GM18909 (cell line): ENCODE data around the gene KLHL42.
"Not testable (repeated sequence)": the region's sequence is repeated elsewhere in the genome, so short reads cannot be mapped to it uniquely, and the experiment has no call there.

Experiments used
- ATAC-seq: cut with Tn5 transposase; IDR thresholded peaks from one replicate; pipeline ENCODE4 v1.9.1; 2021; ENCODE audit warnings: mild to moderate bottlenecking; ENCODE audit not compliant: unreplicated experiment, poor library complexity

KLHL42 gene, protein sequence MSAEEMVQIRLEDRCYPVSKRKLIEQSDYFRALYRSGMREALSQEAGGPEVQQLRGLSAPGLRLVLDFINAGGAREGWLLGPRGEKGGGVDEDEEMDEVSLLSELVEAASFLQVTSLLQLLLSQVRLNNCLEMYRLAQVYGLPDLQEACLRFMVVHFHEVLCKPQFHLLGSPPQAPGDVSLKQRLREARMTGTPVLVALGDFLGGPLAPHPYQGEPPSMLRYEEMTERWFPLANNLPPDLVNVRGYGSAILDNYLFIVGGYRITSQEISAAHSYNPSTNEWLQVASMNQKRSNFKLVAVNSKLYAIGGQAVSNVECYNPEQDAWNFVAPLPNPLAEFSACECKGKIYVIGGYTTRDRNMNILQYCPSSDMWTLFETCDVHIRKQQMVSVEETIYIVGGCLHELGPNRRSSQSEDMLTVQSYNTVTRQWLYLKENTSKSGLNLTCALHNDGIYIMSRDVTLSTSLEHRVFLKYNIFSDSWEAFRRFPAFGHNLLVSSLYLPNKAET

DNA sequence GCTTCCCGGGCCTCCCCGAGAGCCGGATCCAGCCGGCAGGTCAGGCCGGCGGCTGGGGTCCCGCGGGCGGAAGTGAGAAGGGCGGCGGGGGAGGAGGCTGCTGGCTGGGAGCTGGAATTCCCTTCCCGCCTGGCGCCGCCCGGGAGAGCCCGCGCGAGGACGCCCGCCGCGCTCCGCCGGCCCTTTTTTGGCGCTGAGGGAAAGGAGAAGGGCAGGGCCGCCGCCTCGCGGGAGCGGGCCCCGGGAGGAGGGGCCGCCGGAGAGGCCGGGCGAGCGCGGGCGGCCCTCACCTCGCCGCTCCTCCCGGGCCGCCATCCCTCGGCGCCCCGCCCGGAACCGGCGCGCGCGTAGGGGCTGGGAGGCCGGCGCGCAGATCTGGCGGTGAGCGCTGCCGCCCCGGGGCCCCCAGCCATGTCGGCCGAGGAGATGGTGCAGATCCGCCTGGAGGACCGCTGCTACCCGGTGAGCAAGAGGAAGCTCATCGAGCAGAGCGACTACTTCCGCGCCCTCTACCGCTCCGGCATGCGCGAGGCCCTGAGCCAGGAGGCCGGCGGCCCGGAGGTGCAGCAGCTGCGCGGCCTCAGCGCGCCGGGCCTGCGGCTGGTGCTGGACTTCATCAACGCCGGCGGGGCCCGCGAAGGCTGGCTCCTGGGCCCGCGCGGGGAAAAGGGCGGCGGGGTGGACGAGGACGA, at the start of gene KLHL42, which contains the start of gene MANSC4:
KLHL42 (plus strand) TSS at position 314 of the 692 bp plus-strand sequence; CDS start at position 412, 98 bp downstream.
MANSC4 (minus strand) TSS at position 317 of the 692 bp plus-strand sequence. CDS start 8,960 bp downstream, outside the sequence.
- ATAC-seq: peak; percentile 80

DNA sequence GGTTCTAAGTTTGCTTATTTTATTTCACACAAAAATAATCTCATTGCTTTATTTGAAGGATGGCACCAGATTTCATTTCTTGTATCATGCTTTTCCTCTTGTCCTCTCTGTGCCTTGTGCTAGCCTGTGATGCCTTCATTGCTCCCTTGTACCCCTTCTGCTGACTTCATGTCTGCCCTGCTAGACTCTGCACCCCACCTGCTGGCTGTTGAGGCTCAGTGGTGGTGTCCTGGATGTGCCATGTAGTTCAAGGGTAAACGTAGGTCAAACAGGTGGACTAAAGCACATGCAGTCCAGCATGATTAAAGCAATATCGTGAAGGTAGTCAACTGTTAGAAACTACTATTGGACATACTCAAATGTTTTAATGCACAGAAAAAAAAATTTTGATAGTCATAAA, 47.8 kb upstream of the KLHL42 start:
- ATAC-seq: no peak

DNA sequence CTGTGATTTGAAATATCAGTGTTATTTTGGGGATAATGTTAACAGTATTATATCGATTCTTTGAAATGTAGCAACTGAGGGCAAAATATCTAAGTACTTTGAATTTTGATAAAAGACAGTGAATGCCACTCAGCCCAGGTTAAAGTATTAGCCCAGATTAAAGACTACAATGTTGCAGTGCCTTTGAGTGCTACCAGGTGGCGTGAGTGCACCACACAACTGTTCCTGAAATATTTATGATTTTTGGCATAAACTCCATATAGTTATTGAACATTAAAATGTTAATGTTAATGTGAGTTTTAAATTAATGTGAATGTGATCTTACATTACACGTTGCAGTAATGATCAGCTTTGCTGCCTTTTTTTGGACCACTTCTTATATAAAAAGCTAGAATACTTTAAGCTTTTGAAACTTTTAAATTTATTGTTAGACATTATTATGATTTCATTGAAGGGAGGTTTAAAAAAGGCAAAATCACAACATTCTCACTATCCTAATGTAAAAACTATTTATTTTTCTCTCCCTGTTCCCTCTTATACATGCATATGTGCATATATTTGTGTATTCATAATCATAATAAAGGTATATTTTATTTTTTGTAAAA, 46.9 kb upstream of the KLHL42 start:
- peak; percentile 75 for ATAC-seq

DNA sequence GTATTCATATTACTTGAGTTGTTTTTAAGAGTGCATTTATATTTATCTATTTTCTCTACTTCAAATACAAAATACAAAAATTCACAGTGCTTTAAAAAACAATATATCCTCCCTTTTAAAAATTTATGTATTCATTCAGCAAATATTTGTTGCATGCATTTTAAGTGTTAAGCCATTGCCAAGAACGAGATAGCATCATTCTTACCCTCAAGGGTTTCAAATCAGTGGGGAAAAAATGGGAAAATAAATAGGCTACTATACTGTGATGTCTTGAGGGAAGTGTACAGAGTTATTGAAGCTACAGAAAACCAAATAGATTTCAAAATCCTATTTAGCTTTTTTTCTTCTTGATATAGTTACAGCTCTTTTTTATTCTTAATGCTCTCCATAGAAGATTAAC, 46.2 kb upstream of the KLHL42 start:
- no peak for ATAC-seq

DNA sequence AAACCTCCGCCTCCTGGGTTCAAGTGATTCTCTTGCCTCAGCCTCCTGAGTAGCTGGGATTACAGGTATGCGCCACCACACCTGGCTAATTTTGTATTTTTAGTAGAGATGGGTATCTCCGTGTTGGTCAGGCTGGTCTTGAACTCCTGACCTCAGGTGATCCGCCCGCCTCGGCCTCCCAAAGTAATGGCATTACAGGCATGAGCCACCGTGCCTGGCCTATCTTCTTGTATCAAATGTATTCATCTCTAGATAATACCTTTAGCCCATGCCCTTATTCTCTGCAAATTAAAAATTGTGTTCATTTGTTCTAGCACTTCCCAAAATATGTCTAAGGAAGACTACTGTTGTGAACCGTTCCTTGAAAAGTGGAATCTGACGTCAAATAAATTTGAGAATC, 45.7 kb upstream of the KLHL42 start:
- not testable (repeated sequence) for ATAC-seq

DNA sequence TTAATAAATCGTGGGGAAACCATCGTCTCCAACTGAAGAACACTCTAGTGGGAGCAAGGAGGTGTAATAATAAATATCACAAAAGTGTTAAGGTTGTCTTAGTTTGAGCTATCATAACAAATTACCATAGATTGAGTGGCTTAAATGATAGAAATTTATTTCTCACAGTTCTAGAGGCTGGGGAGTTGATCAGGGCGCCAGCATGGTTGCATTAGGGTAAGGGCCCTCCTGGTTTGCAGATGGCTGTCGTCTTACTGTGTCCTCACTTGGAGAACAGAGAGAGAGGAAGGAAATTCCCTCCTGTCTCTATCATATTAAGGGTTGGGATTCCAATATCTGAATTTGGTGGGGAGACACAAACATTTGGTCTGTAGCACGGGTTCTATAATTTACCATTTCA, 36.4 kb upstream of the KLHL42 start:
- ATAC-seq: no peak

DNA sequence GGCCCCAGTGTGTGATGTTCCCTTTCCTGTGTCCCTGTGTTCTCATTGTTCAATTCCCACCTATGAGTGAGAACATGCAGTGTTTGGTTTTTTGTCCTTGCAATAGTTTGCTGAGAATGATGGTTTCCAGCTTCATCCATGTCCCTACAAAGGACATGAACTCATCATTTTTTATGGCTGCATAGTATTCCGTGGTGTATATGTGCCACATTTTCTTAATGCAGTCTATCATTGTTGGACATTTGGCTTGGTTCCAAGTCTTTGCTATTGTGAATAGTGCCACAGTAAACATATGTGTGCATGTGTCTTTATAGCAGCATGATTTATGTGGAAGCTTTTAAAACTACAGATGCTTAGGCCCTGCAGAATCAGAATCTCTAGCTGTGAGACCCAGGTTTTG, 34.3 kb upstream of the KLHL42 start:
- not testable (repeated sequence) for ATAC-seq

DNA sequence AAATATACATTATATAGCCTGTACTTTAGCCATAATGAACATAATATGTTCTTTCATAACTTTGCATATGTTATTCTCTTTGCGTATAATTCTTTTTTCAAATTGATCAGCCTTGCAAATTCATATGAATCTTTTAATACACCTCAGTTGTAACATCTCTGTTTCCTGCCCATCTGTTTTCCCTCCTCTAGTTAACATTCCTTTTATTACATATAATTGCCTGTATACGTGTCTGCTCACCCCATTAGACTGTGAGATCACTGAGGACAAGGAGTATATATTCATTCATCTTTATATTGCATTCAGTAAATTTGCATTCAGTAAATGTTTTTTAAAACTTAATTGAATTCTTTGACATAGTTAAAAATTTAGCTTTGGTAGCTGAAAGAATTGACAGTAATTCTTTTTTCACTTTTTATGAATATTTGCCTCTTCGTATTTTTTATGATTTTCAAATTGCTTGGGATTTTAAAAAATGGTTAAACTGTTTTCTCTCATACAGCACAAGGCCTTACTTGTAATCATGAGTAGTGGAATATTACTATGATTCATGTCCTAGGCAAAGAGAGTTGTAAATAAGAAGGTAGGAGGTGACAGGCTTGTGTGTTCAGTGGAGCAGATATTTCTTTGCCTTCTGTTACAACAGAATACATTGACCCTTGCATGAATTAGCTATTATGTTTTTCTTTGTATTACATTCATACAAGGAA, 32.8 kb upstream of the KLHL42 start:
- ATAC-seq: no peak

DNA sequence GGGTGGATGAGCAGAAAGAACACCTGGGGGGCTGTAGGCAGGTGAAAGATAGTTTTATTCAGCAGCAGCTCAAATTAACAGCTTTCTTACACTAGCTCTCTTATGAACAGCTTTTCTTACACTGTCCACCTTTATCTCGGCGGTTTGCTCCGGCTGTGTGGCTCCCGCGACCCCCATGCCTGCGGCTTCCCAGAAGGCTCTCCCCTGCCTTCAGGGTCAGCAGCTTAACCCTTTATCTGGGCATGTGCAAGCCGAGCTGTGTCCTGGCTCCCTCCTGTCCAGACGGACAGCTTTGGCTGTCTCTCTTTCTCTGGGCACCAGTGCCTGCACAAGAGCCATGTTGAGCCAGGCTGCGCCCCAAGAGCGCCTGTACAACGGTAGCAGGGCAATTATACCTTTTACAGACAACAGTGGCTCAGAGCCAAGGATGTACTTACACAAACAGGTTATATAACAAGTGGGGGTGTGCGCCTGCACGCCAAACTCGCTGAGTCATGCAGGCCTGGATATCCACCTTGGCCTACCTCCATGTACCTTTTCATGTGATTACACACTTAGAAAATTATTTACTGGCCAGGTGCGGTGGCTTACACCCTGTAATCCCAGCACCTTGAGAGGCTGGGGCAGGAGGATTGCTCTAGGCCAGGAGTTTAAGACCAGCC, 28.5 kb upstream of the KLHL42 start:
- no peak for ATAC-seq

DNA sequence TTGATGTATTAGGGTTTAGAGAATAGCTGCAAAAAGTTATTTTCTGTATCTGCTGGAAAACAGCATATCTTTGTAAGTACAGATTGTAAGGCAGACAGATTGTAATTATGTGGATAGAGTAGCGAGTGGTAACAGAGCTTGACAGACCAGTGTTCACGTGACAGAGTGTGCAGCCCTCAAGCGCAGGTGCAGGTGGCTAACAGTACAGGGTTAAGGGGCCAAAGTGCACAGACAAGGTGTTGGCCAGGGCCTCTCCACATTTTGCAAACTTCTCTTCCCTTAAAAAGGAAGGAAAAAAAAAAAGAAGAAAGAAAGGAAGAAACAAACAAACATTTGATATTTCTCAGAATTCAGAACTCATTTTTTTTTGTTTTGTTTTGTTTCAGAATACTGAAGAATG, 25.2 kb upstream of the KLHL42 start:
- ATAC-seq: no peak

DNA sequence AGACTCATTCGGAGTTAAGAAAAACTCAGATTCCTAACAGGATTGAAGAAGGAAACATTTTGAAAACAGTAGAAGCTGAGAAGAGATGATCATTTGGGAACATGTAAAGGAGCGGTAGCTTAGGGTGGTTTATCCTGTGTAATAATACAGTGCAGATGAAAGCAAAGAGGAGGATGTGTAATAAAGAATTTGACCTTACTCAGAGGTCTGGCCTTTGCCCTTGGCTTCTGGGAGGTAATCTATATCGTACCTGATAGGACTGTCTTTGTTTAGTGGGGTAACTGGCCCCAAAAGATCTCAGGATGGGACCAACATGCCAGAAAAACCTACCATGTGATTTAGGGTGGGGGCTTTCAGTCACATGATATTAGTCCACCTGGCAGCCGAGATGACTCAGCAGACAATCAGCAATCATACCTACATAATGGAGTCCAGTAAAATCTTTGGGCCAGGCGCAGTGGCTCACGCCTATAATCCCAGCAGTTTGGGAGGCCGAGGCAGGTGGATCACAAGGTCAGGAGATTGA, 23.3 kb upstream of the KLHL42 start:
- ATAC-seq: no peak

DNA sequence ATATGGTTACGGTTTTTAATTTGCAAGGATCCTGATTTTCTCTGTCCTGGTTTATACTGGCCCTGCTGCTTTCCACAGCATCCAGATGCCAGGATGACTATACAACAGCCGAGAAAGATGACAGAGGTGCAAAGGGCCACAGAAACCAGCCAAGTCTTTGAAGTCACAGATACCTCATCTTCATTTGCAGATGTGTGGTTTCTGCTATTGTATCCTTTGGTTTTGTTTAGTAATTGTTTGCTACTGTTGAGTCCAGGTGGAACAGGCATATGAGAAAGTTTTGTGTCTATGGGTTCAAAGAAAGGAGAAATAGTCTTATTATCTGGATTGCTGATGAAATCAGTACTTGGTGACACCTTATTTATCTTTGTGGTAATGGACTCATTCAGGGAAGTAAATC, 17.3 kb upstream of the KLHL42 start:
- ATAC-seq: no peak

DNA sequence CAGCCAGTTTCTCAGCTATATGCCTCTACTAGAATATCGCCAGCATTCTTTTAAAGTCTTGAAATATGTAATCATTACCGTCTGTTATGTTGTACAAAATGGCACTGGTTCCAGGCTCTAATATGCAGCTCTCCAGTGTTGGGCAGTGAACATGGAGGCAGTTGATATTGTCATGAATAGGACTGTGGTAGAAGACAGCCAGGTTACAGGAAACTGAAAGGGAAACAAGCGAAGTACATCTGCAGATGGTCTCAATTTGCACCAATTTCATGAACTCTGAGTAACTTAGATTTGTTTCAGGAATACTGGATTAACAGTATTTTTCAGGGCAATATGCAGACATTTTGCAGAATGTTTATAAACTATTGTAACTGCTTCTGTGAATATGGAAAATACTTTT, 13.4 kb upstream of the KLHL42 start:
- ATAC-seq: peak; percentile 57

DNA sequence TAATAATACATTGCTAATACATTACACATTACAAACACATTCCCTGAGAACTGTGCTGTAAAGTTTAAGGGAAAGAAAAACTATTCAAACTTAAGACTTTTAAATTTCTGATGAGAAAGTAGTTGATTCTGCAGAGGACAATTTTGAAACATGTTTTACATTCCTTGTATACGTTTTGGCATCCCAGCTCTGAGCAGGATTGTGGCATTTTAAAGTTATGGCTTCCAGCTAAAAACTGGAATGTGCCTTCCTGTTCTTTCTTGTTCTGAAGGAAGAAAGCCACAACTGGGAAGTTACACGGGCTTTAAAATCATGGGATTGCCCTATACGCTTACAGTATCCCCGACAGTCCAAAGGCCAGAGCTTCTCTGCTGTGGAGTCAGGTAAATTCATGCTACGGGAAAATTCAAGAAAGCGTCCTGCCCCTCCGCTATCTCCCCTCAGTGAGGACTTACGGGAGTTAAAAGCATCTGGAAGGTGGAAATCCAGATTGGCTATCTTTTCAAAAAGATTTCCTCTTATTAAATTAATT, 10.8 kb upstream of the KLHL42 start:
- ATAC-seq: no peak

DNA sequence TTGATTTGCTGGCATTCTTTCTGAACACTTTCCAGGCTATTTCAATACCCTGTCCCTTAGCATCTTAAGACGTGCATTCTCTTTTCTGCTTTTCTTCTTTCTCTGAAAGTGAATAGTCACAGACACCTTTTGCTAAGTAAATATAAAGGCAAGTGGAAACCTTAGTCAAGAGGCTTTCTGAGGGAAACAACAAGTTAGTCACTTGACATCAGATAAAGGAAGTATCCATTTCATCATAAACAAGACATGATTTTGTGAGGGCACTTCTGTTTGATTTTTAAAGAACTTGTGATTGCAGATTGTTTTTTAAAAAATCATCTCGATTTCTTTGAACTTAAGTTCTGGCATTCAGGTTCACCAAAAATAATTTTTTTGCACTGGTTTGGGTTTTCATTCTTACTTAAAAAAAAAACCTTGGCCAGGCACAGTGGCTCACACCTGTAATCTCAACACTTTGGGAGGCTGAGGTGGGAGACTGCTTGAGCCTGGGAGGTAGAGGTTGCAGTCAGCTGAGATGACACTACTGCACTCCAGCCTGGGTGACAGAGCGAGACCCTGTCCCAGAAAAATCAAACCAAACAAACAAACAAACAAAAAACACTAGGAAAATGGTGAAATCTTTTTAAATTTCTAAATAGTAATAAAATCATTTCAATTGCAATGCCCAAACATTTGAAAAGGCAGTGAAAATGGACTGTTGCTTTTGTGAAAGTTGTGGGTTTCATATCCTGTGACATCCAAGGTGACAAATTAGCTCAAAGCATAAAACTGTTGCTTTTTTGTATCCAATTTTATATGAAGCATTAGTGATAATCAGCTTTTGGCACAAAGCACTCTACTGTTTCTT, 8.3 kb upstream of the KLHL42 start:
- no peak for ATAC-seq

DNA sequence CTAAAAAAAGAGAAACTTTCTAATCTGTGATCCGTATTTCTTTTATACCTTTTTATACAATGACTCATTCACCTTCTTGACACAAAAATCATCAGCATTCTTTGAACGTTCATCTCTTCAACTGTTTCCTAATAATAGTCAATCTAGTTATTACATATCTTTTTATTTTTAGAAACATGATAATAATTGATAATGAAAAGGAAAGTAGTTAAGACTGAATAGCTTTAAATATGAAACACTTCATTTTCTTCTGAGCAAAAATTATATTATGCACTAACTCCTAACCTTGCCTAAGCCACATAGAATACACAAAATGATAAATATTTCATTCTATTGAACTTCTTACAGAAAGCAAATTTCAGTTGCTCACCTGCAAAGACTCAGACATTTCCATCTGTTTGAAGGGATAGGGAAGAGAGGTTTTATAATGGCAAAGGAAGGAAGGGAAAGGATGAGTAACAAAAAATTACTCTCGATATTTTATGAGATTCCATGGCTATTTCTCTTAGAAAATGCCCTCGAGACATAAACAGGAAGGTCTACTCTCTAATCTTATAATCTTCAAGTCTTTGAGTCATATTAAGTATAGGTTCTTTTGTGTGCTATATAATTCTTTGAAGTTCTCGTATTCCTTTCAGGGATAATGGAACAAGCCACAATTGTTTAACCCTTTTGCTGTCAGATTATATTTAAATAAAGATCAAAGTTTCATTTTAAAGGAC, 7.5 kb upstream of the KLHL42 start:
- ATAC-seq: no peak

DNA sequence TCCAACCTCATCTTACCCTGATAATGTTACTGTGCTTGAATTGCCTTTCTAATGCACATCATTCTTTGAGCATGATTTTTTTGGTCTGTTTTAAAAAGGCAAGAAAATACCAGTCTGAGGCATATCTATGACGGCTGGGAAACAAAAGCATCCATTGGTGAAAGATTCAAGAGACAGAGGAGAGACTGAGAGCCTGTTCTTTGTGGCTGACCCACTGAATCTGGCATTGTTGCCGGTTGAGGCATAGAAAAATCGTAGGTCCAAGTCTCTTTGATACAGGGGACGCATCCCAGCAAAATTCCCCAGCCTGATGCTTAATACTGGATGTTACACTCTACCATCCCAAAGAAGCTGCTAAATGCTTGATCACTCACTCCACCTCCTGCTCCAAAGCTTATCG, 2.9 kb upstream of the KLHL42 start:
- ATAC-seq: no peak

DNA sequence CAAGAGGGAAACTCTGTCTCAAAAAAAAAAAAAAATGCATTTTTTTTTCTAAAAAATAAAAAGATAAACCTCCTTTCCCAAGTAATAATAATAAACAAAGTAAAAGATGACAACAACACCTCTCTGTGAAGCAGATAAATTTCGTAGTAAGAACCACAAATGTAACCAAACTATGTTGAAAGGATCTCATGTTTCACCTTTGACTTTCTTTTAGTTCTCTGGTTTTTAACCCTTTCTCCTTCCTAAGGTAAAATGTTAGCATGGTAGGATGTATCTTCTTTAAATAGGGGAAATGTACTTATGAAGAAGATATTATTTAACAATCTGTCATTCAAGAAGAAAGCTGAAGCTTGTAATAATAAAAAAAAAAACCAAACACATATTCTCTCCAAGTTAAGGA, 1.8 kb upstream of the KLHL42 start:
- no peak for ATAC-seq
